HEK293 (cell line): ENCODE results near the gene KLK1.

Source experiments
- CTCF ChIP-seq: fragments of 450-650 bp; formaldehyde crosslinking; IDR thresholded peaks from 2 replicates; pipeline ENCODE4 v1.5.1; 2016; ENCODE audit warnings: missing biosample characterization, missing genetic modification characterization
- HOXD13 ChIP-seq: sonication (generic); formaldehyde crosslinking; IDR thresholded peaks from 2 replicates; pipeline ENCODE4 v1.8.0; 2022; ENCODE audit warnings: missing genetic modification reagents, borderline replicate concordance
- OVOL3 ChIP-seq: fragments of 450-650 bp; formaldehyde crosslinking; IDR thresholded peaks from 2 replicates; pipeline ENCODE4 v1.5.1; 2016; ENCODE audit warnings: missing biosample characterization, missing genetic modification characterization
- PBX3 ChIP-seq: sonication (generic); formaldehyde crosslinking; IDR thresholded peaks from 2 replicates; pipeline ENCODE4 v1.8.1; 2022; ENCODE audit warnings: mild to moderate bottlenecking, moderate library complexity, missing genetic modification reagents
- TCF7L2 ChIP-seq: IDR thresholded peaks from 2 replicates; pipeline ENCODE4 v1.6.1; 2011; ENCODE audit warnings: low read depth, mild to moderate bottlenecking, inconsistent platforms, low read length, moderate library complexity, borderline replicate concordance
- ZBTB49 ChIP-seq: fragments of 450-650 bp; formaldehyde crosslinking; IDR thresholded peaks from 2 replicates; pipeline ENCODE4 v1.5.1; 2016; ENCODE audit warnings: missing biosample characterization, missing genetic modification characterization, low read depth
- ZNF10 ChIP-seq: fragments of 450-650 bp; formaldehyde crosslinking; IDR thresholded peaks from 2 replicates; pipeline ENCODE4 v1.5.1; 2017; ENCODE audit warnings: missing biosample characterization, missing genetic modification characterization
- ZNF112 ChIP-seq: fragments of 450-650 bp; formaldehyde crosslinking; IDR thresholded peaks from 2 replicates; pipeline ENCODE4 v1.5.0; 2017; ENCODE audit warnings: missing biosample characterization, missing genetic modification characterization
- ZNF146 ChIP-seq: fragments of 450-650 bp; formaldehyde crosslinking; IDR thresholded peaks from 2 replicates; pipeline ENCODE4 v1.5.1; 2016; ENCODE audit warnings: missing biosample characterization, missing genetic modification characterization
- ZNF354C ChIP-seq: fragments of 450-650 bp; formaldehyde crosslinking; IDR thresholded peaks from 2 replicates; pipeline ENCODE4 v1.5.1; 2016; ENCODE audit warnings: missing biosample characterization, missing genetic modification characterization, low read depth, borderline replicate concordance
- ZNF362 ChIP-seq: fragments of 450-650 bp; formaldehyde crosslinking; IDR thresholded peaks from 2 replicates; pipeline ENCODE4 v1.5.1; 2016; ENCODE audit warnings: missing biosample characterization, missing genetic modification characterization
- ZNF514 ChIP-seq: fragments of 450-650 bp; formaldehyde crosslinking; IDR thresholded peaks from 2 replicates; pipeline ENCODE4 v1.5.1; 2016; ENCODE audit warnings: missing biosample characterization, missing genetic modification characterization
- ZNF623 ChIP-seq: fragments of 450-650 bp; formaldehyde crosslinking; IDR thresholded peaks from 2 replicates; pipeline ENCODE4 v1.5.1; 2016; ENCODE audit warnings: missing biosample characterization, missing genetic modification characterization

GRCh38 chr19:50797429-50797780 is 26.2 kb downstream of the KLK1 start:
- no peak for TF ChIP-seq ZNF10 (tag by site-specific recombination)
- TF ChIP-seq ZNF146, result no peak
- no peak for TF ChIP-seq PBX3 (CRISPR knock-in tag)
- no peak for TF ChIP-seq ZBTB49 (tag by site-specific recombination)
- no peak for TF ChIP-seq ZNF514 (tag by site-specific recombination)
- no peak for TF ChIP-seq ZNF354C (tag by site-specific recombination)
- TF ChIP-seq ZNF112, result no peak
- TF ChIP-seq CTCF (tag by site-specific recombination), result no peak
- no peak for TF ChIP-seq ZNF362 (tag by site-specific recombination)
- no peak for TF ChIP-seq HOXD13 (CRISPR knock-in tag)
- no peak for TF ChIP-seq ZNF623 (tag by site-specific recombination)
- TF ChIP-seq TCF7L2, result no peak
- TF ChIP-seq OVOL3 (tag by site-specific recombination), result no peak
